Stimulated activated CD4-positive, alpha-beta T cell treated with anti-CD3 and anti-CD28 coated beads, Interleukin-15, amount 100 ng/mL, for 48 hours (primary cell): Measurements from ENCODE around the gene KIF18A.
"Not testable (repeated sequence)": the region's sequence is repeated elsewhere in the genome, so short reads cannot be mapped to it uniquely, and the experiment has no call there.

Experiments used
- DNase-seq, 2 donors: peaks; one replicate each; pipeline ENCODE4 v3.0.0-alpha.2; 2020; ENCODE audit warnings: low read depth in 2 of 2

Gene KIF18A

DNA sequence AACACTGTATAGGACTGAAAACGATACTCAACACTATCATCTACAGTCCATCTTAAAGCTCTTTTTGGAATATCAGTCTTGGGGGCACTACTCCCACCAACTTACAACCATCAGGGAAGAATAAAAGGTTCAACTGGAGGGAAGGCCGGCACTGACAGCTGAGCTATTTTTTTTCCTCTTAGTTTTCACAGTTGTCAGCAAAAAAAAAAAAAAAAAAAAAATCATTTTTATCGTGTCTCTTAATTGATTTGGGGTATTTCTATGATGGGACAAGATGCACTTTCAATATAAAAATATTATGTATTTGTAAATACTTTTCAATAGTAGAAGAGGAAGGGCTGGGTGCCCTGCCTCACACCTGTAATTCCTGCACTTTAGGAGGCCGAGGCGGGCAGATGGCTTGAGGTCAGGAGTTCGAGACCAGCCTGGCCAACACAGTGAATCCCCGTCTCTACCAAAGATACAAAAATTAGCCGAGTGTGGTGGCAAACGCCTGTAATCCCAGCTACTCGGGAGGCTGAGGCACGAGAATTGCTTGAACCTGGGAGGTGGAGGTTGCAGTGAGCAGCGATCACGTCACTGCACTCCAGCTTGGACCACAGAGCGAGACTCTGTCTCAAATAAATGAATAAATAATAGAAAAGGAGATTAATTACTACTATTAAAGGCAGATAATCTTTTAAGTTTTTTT, 1.5 kb downstream of the KIF18A start:
- no peak for DNase-seq

GRCh38 chr11:28105869-28106268, 2.1 kb downstream of the KIF18A start:
- DNase-seq, result no peak

- DNase-seq, result no peak
These were observed 3.0 kb downstream of the KIF18A start for GRCh38 chr11:28104984-28105383.

GRCh38 chr11:28104425-28104824, 3.5 kb downstream of the KIF18A start:
- DNase-seq, result no peak

DNA sequence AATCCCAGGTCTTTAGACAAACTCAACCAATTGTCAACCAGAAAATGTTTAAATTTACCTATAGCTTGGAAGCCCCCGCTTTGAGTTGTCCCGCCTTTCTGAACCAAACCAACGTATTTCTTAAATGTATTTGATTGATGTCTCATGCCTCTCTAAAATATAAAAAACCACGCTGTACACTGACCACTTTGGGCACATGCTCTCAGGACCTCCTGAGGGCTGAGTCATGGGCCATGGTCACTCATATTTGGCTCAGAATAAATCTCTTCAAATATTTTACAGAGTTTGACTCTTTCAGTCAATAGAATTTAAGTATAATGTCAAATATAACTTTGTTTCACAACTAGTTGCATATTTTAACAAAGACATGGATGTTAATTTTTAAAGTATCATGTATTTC, 5.7 kb downstream of the KIF18A start:
- not testable (repeated sequence) for DNase-seq

DNA sequence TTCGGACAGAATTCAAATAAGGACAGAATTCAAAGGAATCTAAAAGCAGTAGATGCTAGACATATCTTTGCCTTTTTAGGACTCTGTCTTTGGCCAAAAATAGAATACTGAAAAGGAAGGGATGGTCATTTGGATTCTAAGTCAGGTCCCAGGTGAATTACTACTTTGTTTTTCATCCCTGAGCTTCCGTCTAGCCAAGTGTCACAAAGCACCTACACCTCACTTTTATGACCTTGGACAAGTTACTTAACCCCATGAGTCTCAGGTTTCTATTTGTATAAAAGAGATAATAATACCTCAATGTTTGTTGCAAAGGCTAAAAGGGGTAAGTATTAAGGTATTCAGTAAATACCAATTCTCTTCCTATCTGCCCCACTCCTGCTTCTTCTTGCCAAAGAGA, 7.3 kb downstream of the KIF18A start:
- no peak for DNase-seq

GRCh38 chr11:28099715-28100114, 8.2 kb downstream of the KIF18A start:
- DNase-seq, result no peak

- DNase-seq, result no peak
These were observed 9.7 kb downstream of the KIF18A start for GRCh38 chr11:28098257-28098656.

- DNase-seq, result no peak
These were observed 15.2 kb downstream of the KIF18A start for GRCh38 chr11:28092786-28093185.

DNA sequence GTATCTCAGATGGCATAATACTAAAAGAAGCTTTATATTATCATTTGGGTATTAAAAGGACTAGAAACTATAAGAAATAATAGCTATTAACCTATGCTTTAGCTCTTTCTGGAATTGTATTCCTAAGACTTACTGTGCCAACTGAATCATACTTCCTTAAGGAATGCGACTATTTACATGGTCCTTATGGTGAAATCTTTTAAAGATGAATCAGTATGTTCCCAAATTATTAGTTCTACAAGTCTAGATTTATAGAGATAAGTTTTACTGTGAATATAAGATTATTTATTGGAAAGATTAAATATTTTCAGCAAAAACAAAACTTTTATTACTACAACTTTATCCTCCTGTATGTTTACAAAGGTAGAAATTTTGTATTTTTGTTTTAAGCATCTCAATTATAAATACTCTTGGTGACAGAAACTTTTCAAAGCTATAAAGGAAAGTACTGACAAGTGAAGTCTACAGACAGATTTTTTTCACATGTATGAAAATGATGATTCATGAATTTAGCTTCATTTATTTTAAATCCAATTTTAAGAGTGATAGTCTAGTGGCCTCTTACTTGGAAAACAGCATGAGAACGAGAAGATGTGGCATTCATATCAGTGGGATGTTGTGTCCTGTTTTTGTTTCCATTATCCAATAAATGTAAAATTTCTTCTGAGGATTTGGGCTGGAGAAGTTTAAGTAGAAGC, 17.8 kb downstream of the KIF18A start:
- no peak for DNase-seq

- no peak for DNase-seq
These were observed 18.6 kb downstream of the KIF18A start for GRCh38 chr11:28089378-28089777.

DNA sequence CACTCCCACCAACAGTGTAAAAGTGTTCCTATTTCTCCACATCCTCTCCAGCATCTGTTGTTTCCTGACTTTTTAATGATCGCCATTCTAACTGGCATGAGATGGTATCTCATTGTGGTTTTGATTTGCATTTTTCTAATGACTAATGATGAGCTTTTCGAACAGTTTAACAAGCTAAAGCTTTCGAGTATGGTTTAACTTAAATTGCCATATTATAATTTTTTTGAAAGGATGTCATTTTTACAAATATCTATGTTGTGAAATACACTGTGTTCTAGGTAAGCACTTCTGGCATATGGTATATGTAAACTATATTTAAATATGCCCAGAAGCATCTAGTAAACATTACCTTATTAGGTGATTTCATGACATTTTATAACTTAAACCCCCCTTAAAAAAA, 20.3 kb downstream of the KIF18A start:
- not testable (repeated sequence) for DNase-seq

DNA sequence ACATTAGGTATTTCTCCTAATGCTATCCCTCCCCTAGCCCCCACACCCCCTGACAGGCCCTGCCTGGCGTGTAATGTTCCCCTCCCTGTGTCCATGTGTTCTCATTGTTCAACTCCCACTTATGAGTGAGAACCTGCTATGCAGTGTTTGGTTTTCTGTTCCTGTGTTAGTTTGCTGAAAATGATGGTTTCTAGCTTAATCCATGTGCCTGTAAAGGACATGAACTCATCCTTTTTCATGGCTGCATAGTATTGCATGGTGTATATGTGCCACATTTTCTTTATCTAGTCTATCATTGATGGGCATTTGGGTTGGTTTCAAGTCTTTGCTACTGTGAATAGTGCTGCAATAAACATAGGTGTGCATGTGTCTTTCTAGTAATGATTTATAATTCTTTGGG, 20.8 kb downstream of the KIF18A start:
- DNase-seq, result not testable (repeated sequence)

DNA sequence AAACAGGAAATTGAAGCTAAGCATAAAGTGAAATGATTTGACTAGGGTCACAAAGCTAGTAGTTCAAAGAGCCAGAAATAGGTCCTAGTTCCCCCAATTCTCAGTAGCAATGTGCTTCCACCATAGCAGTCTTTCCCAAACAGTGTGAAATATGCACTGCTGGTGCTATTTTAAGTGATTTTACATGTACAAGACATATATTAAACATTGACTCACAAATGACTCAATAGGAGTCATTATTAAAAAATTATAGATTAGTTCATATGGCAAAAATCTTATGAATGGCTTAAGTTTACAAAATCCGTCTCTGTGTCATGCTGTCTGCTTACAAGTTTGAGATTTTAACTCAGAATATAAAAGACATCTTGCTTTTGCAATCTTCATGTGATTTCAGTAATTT, 21.4 kb downstream of the KIF18A start:
- no peak for DNase-seq

DNA sequence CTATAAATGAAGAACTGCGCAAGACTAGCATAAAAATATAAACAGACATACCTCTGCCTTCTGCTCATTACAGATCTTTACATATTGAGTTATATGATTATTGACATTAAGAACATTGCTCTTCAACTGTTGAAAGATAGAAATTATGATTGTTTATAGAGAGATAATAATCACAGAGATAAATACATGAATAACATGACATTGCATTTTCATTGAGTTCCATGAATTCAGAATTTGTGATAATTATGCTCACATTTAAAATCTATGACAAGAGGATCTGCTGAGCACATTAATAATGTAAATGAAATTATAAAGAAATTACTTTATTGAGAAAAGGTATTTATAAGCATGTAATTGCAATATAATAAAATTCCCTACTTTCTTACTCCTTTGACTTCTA, 24.8 kb downstream of the KIF18A start:
- DNase-seq, result no peak

DNA sequence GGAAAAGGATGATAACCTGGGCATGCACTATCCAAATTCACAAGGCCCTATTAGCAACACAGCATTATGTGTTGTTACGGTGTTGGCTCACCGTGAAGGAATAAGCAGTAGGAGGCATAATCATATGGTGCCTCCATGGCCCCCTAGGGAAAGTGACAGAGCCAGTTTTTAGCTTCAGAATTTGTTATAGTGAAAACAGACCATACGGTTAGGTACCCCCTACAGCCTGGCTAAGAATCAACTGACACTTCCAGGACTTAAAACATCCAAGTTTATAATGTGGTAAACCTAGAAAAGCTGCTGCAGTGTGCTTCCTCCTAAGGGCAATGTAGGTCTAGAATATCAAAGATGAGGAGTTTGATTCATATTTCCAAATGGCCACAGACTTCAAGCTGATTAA, 30.4 kb downstream of the KIF18A start:
- no peak for DNase-seq

- no peak for DNase-seq
These were observed 35.6 kb downstream of the KIF18A start for GRCh38 chr11:28072321-28072720.

- DNase-seq, result no peak
These were observed 36.7 kb downstream of the KIF18A start for GRCh38 chr11:28071305-28071704.

DNA sequence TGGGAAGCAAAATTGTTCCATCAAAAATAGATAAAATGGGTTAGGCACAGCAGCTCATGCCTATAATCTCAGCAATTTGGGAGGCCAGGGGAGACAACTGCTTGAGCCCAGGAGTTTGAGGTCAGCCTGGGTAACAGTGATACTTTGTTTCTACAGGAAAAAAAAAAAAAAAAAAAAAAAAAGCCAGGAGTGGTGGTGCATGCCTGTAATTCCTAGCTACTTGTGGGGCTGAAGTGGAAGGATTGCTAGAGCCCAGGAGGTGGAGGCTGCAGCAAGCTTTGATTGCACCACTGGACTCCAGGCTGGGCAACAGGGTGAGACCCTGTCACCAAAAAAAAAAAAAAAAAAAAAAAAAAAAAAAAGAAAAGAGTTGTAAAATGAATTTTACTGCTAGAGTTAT, 49.6 kb downstream of the KIF18A start:
- no peak for DNase-seq

DNA sequence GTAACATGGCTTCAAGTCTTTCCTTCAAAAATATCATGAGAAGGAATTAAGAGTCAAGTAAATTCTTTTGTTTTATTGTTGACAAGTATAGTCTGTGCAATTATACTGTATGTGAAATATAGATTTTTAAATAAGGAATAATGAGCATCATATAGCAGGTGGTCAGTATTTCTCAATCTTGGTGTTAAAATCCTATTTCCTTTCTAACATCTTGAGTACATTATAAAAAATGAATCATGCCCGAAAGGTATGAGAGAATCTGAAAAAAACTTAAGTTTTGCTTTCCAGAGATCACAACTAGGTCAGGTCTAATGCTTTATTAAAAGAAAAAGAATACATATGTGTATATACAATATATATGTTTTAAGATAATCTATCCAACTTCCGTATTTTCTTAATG, 53.1 kb downstream of the KIF18A start:
- no peak for DNase-seq

- no peak for DNase-seq
These were observed 58.4 kb downstream of the KIF18A start for GRCh38 chr11:28049338-28050216.

- no peak for DNase-seq
These were observed 59.1 kb downstream of the KIF18A start for GRCh38 chr11:28048812-28049211.
